GM10248 (cell line): ENCODE data around the gene MORN5.
A peak's percentile ranks its signal among the peaks of the same experiment; 100 is the strongest.

ENCODE experiments used
- CTCF ChIA-PET: fragments of 300-600 bp; sonication (Branson Sonifier 250); formaldehyde crosslinking; extraction: SDS; loops from one replicate; lab custom pipeline; 2021; ENCODE audit warnings: antibody characterized with exemption; lab: Yijun Ruan, JAX
- POLR2A ChIA-PET: fragments of 350-650 bp; sonication (Branson Sonifier 250); formaldehyde crosslinking; extraction: SDS; loops from one replicate; lab custom pipeline; 2020; ENCODE audit warnings: antibody characterized with exemption; lab: Yijun Ruan, JAX
- DNase-seq: peaks from one replicate; pipeline ENCODE4 v3.0.0; 2012; ENCODE audit errors: extremely low spot score
- TF ChIP-seq, protein P1 (sequence below): IDR thresholded peaks from 2 replicates; pipeline ENCODE4 v1.5.1; 2012; ENCODE audit warnings: mild to moderate bottlenecking, low read depth; ENCODE audit errors: extremely low read depth, missing control alignments, control extremely low read depth

Gene MORN5

DNA sequence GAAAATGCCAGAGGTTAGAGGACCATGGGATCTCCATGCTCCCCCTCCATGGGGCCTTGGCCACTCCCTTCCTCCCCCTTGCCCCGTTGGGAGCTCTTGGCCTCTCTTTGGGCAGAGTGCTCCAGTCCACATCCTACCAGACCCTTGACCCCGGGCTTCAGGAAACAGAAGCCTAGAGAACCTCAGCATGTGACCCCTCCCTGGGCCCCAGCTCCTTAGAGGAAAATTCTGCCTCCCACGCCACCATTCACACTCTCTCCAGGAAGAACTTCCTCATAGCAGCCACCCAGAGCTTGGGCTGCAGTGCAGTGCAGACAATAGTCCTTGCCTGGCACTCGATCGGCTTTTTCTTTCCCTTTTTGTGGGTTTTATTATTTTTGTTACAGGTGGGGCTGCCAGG lies 63.1 kb downstream of the MORN5 start:
- ChIA-PET POLR2A (no interaction called here), CTCF (interaction anchor here (1.2 to 1.3 kb wide), 3 partner anchors 11 to 36 kb away, joined by 3 to 4 read pairs (median 3); no protein-coding TSS in a partner anchor)
- TF ChIP-seq, protein P1, sequence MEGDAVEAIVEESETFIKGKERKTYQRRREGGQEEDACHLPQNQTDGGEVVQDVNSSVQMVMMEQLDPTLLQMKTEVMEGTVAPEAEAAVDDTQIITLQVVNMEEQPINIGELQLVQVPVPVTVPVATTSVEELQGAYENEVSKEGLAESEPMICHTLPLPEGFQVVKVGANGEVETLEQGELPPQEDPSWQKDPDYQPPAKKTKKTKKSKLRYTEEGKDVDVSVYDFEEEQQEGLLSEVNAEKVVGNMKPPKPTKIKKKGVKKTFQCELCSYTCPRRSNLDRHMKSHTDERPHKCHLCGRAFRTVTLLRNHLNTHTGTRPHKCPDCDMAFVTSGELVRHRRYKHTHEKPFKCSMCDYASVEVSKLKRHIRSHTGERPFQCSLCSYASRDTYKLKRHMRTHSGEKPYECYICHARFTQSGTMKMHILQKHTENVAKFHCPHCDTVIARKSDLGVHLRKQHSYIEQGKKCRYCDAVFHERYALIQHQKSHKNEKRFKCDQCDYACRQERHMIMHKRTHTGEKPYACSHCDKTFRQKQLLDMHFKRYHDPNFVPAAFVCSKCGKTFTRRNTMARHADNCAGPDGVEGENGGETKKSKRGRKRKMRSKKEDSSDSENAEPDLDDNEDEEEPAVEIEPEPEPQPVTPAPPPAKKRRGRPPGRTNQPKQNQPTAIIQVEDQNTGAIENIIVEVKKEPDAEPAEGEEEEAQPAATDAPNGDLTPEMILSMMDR = no peak
- DNase-seq = no peak

DNA sequence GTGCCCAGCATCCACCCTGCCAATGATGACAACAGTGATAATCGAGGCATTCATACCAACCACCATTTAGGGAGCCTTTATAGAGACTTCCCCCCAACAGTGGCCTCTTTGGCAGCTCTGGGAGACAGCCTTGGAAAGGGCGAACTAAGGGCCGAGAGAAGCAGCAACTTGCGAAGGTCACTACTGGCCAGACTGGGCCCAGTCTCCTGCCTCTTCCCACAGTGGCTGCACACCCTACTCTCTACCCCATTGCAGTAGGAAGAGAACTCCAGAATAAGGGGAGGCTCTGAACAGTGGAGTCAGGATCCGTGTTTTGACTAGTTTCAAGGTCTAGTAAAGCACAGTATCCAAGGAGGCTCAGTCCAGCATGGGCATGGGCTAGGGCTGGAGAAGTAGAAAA lies 63.7 kb downstream of the MORN5 start:
- no peak for DNase-seq
- TF ChIP-seq, protein P1 = no peak
- ChIA-PET POLR2A (no interaction called here), CTCF (interaction anchor here (1.3 kb wide), 1 partner anchor 16 kb away, joined by 4 read pairs; no protein-coding TSS in a partner anchor)

DNA sequence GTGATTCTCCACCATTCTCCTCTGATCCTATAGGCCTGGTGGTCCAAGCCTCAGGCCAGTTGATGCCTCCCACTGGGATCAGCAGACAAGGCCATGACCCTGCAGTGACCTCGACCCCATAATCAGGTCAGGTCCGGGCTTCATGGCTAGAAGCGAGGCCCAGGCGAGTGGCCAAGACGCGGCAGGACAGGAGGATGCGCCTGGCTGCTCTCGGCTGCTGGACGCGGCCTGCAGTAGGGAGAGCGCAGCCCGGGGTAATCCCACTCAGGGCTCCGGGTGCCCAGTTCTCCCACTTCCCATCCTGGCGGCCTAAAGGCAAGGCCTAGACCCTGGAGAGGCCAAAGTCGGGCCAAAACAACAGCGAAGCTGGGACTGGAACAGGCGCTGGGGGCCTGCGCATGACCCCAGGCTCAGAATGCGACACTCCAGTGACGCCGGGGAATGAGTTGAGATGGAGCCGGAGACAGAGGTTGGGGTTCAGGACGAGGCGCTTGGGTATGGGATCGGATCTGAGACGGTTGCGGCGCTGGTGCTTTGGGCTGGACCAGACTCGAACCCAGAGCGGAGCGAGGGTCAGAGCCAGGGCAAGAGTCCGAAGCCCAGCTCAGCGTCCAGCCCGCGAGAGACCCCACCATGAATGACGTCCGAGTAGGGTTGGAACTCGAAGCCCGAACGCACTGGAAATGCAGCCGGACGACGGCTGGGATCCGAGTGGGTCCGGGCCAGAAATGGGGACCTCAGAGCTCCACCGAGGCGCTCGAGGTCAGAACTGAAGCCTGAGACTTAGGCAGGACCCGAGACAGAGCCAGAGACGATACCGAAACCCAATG lies 65.8 kb downstream of the MORN5 start:
- ChIA-PET CTCF (no interaction called here), POLR2A (interaction anchor here (0.6 kb wide), 1 partner anchor 56 kb away, joined by 6 read pairs; no protein-coding TSS in a partner anchor)
- DNase-seq = no peak

DNA sequence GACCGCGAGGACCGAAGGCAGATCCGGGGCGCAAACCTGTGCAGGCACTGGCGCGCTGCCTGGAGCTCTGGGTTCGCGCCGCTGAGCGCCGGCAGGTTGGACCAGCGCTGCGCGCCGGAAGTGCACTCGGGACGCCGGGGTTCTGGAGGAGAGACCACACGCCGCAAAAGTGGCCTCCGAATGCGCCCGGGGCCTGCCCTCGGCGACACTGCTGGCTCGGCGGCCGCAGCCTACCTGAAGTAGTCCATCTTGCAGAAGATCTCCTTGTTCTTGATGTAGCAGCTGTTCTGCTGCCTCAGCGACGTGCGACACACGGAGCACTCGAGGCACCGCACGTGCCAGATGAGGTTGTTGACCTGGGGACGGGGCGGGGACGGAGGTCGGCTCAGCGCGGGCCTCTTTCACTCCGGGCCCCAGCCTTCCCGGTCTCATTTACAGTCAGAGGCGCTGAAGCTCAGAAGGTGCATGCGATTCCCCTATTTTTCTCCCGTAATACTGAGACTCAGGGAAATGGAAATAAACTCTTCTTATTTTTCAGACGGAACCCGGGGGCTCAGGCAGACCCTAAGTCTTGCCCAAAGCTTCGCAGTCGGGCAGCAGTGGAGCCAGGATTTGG lies 66.5 kb downstream of the MORN5 start:
- POLR2A ChIA-PET = interaction anchor here (0.6 kb wide), 1 partner anchor 56 kb away, joined by 6 read pairs; no protein-coding TSS in a partner anchor
- DNase-seq = peak; percentile 18
- TF ChIP-seq, protein P1 = no peak

More for the DNA sequence above, 65.8 kb downstream of the MORN5 start:
- TF ChIP-seq, protein P1 = no peak

DNA sequence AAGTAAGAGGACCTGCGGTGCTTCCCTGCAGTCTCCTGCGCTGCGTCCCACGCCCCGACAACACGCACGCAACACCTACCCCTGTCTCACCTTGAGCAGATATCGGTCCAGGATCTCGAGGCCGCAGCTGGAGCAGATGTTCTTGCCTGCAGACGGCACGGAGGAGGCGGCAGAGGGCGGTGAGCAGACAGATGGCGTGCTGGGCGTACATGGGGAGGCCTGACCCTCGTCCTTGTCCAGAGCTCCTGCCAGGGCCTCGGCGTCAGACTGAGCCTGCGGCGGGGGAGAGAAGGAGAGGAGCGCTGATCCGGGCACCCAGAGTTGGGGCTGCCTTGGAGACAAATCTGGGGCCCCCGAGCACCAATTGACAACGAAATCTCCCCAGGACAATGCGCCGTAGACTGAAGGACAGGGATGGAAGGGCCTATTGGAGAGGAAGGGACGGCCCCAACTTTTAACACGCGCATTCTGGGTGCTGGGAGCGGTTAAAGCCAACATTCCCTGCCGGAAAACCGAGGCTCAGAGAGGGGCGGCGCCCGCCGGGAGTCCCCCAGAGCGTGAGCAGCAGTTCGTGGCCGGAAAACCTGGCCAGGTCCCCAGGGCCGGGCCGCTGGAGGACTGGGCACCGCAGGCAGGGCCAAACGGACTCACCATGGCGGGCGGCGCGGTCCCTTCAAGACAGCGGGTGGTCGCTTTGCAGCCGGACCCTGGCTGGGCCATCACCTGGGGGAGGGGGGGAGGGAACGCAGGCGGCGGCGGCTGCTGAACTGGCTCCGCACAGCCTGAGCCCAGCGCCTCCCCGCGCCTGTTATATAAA lies 67.3 kb downstream of the MORN5 start:
- POLR2A ChIA-PET = no interaction called here
- DNase-seq = peak; percentile 20
- CTCF ChIA-PET = no interaction called here
- TF ChIP-seq, protein P1 = no peak

More for the DNA sequence above, 66.5 kb downstream of the MORN5 start:
- CTCF ChIA-PET = no interaction called here

DNA sequence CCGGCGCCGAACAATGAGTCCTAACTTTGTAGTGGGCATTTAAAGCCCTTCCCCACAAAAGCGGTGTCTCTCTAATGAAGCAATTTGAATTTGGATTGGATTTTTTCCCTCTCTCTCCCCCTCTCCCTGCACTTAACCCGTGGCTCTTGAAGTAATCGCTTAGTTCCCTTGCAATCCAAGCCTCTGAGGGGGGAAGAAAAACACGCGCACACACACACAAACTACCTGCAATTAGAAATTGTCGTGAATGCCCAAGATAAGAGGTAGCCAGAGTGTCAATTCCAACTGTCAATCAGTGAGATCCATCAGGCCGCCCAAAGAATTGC lies 67.8 kb downstream of the MORN5 start:
- ChIA-PET POLR2A (no interaction called here), CTCF (no interaction called here)
- TF ChIP-seq, protein P1 = no peak
- no peak for DNase-seq
